B cell (primary cell): Measurements from ENCODE around the gene GPC5. TPM values are rescaled to one million over a fixed set of nuclear protein-coding genes. Genes with fewer than 3 reads are reported as not detected.

Source experiments
- ATAC-seq: fragments of 200-7000 bp; cut with Tn5 transposase; one replicate; pipeline ENCODE4 v1.10.0; 2021; ENCODE audit warnings: low read depth, mild to moderate bottlenecking, moderate number of reproducible peaks, moderate library complexity
- CTCF ChIA-PET: fragments of 350-600 bp; sonication (Branson Sonifier 250); formaldehyde crosslinking; loops from one replicate; lab custom pipeline; 2021; ENCODE audit warnings: antibody characterized with exemption, inconsistent platforms; lab: Charles Lee
- POLR2A ChIA-PET: fragments of 350-600 bp; sonication (Branson Sonifier 250); formaldehyde crosslinking; loops from one replicate; lab custom pipeline; 2021; ENCODE audit warnings: antibody characterized with exemption; lab: Charles Lee
- DNase-seq: peaks from one replicate; pipeline ENCODE4 v3.0.0; 2013
- H2AFZ ChIP-seq: 2 replicates; pipeline ENCODE4 v1.6.1; 2012; ENCODE audit warnings: mild to moderate bottlenecking, low read depth, low read length; ENCODE audit not compliant: insufficient read depth, poor library complexity, severe bottlenecking
- H3K27ac ChIP-seq, 2 donors: 1 replicate in 1 of 2; 2 replicates in 1 of 2; pipeline ENCODE4 v1.5.1; 2012 to 2013; ENCODE audit warnings: low read length in 2 of 2, mild to moderate bottlenecking in 2 of 2, moderate library complexity in 1 of 2
- H3K27me3 ChIP-seq, 4 experiments: fragments of 200-600 bp in 1 of 4; sonication (generic) in 1 of 4; replicated peaks in 1 of 4; 1 replicate in 2 of 4; 2 replicates in 2 of 4; pipeline versions ENCODE4 v1.6.1 to v1.7.0; 2013 to 2016; ENCODE audit warnings: low read length in 3 of 4, mild to moderate bottlenecking in 2 of 4, mixed read lengths in 1 of 4, moderate library complexity in 1 of 4; ENCODE audit not compliant: insufficient read depth in 4 of 4, control insufficient read depth in 3 of 4; ENCODE audit errors: control extremely low read depth in 1 of 4
- H3K36me3 ChIP-seq, 2 experiments: replicated peaks in 1 of 2; 1 replicate in 1 of 2; 2 replicates in 1 of 2; pipeline versions ENCODE4 v1.6.1 to v1.7.1; 2013; ENCODE audit warnings: low read length in 1 of 2; ENCODE audit not compliant: insufficient read depth in 2 of 2, control insufficient read depth in 1 of 2; ENCODE audit errors: control extremely low read depth in 1 of 2, extremely low read depth in 1 of 2
- H3K4me1 ChIP-seq, 2 donors: fragments of 200-600 bp in 1 of 2; sonication (generic) in 1 of 2; 1 replicate in 1 of 2; 2 replicates in 1 of 2; pipeline versions ENCODE4 v1.5.1 to v1.6.1; 2013 to 2017; ENCODE audit warnings: low read length in 2 of 2; ENCODE audit not compliant: control insufficient read depth in 2 of 2, insufficient read depth in 2 of 2
- H3K4me2 ChIP-seq: replicated peaks from 2 replicates; pipeline ENCODE3; 2012; ENCODE audit warnings: mild to moderate bottlenecking, low read depth, low read length; ENCODE audit not compliant: poor library complexity, severe bottlenecking
- H3K4me3 ChIP-seq, 5 experiments: fragments of 200-600 bp in 1 of 5; sonication (generic) in 1 of 5; 1 replicate in 3 of 5; 2 replicates in 2 of 5; pipeline versions ENCODE4 v1.5.1 to v1.7.0; 2011 to 2016; ENCODE audit warnings: low read length in 4 of 5, mild to moderate bottlenecking in 4 of 5, low read depth in 2 of 5, control low read depth in 1 of 5, moderate library complexity in 1 of 5; ENCODE audit not compliant: insufficient read depth in 1 of 5; ENCODE audit errors: control extremely low read depth in 1 of 5, extremely low read depth in 1 of 5
- H3K79me2 ChIP-seq: fragments of 200-600 bp; sonication (generic); one replicate; pipeline ENCODE4 v1.6.0; 2016; ENCODE audit warnings: low read length; ENCODE audit not compliant: control insufficient read depth, insufficient read depth
- H3K9ac ChIP-seq: fragments of 200-600 bp; sonication (generic); 2 replicates; pipeline ENCODE4 v1.6.1; 2017; ENCODE audit warnings: mild to moderate bottlenecking, low read length, moderate library complexity
- H3K9me3 ChIP-seq, 3 donors: one replicate each; pipeline versions ENCODE4 v1.6.1 to v1.7.1; 2013; ENCODE audit warnings: low read length in 2 of 3; ENCODE audit not compliant: control insufficient read depth in 2 of 3, insufficient read depth in 1 of 3; ENCODE audit errors: control extremely low read depth in 1 of 3
- H4K20me1 ChIP-seq: 2 replicates; pipeline ENCODE4 v1.6.0; 2012; ENCODE audit warnings: mild to moderate bottlenecking, low read length; ENCODE audit not compliant: insufficient read depth, control insufficient read depth, poor library complexity, severe bottlenecking
- H3K27ac Mint-ChIP-seq: one replicate; pipeline ENCODE4 v1.8.0; 2021; ENCODE audit warnings: mixed read lengths
- H3K27me3 Mint-ChIP-seq: one replicate; pipeline ENCODE4 v1.8.0; 2021; ENCODE audit warnings: mixed read lengths
- H3K4me1 Mint-ChIP-seq: one replicate; pipeline ENCODE4 v1.8.0; 2021; ENCODE audit warnings: mixed read lengths
- H3K4me3 Mint-ChIP-seq: one replicate; pipeline ENCODE4 v1.8.0; 2021; ENCODE audit warnings: mixed read lengths
- H3K9me3 Mint-ChIP-seq: one replicate; pipeline ENCODE4 v1.8.0; 2022; ENCODE audit warnings: mixed read lengths; ENCODE audit not compliant: insufficient read depth
- EZH2 ChIP-seq: IDR thresholded peaks from 2 replicates; pipeline ENCODE4 v1.6.1; 2012; ENCODE audit warnings: borderline replicate concordance, low read depth, mild to moderate bottlenecking, moderate library complexity, low read length; ENCODE audit not compliant: insufficient read depth, poor library complexity, severe bottlenecking
- WGBS: methylation state at CpG from one replicate; pipeline ENCODE4 v1.1.5; 2013; ENCODE audit warnings: missing lambda C conversion rate; ENCODE audit not compliant: insufficient coverage; 5-methylcytosine and 5-hydroxymethylcytosine counted together
- intact Hi-C: fragments of 100-400 bp; cut with micrococcal nuclease; formaldehyde crosslinking; loops from one replicate; pipeline ENCODE4 v1.10.0; 2022
- polyA plus RNA-seq: library from polyadenylated mRNA; depleted of rRNA; stranded (reverse); fragments of >200 nt; gene quantifications from 2 replicates; pipeline ENCODE4 v1.2.3, GENCODE V29; 2012
- total RNA-seq, 2 donors: library from RNA; stranded (reverse); fragments of 120-200 nt in 1 of 2; gene quantifications; 1 replicate in 1 of 2; 2 replicates in 1 of 2; pipeline versions ENCODE4 v1.2.3 to v1.2.4, GENCODE V29; 2013 to 2022
- TF ChIP-seq, protein P1 (sequence below): fragments of 200-600 bp; IDR thresholded peaks from one replicate; pipeline ENCODE4 v1.8.0; 2022; ENCODE audit warnings: antibody characterized with exemption, mild to moderate bottlenecking

Gene GPC5
- total and polyA plus RNA-seq, 2 donors (not counting 1 experiment from before 2014, with no cell fraction given): 0.15 to 0.30 TPM

DNA sequence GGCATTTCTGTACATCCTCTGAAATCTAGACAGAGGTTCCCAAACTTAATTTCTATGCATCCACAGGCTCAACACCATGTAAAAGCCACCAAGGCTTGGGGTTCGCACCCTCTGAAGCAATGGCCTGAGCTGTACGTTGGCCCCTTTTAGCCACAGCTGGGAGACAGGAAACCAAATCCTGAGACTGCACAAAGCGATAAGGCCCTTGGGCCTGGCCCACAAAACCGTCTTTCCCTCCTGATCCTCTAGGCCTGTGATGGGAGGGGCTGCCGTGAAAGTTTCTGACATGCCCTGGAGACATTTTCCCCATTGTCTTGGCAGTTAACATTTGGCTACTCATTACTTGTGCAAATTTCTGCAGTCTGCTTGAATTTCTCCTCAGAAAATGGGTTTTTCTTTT, 766.4 kb downstream of the GPC5 start:
- Histone ChIP-seq H3K4me3 (no peak overlapping the region), H3K4me1 (no peaks in the 10 kb centered on the region), H3K36me3 (no peaks in the 10 kb centered on the region), H3K27me3 (no peaks in the 10 kb centered on the region), H3K79me2 (no peaks in the 10 kb centered on the region), H2AFZ (no peak overlapping the region), H3K4me2 (no peak overlapping the region), H3K9me3 (peaks cover 0 to 8% (median 0%) of the 10 kb centered on the region in 3 donors), H3K9ac (no peak overlapping the region), H3K27ac (no peak overlapping the region), H4K20me1 (no peaks in the 10 kb centered on the region)
- no peak for ATAC-seq
- ChIA-PET POLR2A (no interaction called here), CTCF (no interaction called here)
- H3K27ac Mint-ChIP-seq: no peak overlapping the region
- DNase-seq: no peak
- no peaks in the 10 kb centered on the region for H3K4me1 Mint-ChIP-seq
- no peak for TF ChIP-seq EZH2
- TF ChIP-seq, protein P1, sequence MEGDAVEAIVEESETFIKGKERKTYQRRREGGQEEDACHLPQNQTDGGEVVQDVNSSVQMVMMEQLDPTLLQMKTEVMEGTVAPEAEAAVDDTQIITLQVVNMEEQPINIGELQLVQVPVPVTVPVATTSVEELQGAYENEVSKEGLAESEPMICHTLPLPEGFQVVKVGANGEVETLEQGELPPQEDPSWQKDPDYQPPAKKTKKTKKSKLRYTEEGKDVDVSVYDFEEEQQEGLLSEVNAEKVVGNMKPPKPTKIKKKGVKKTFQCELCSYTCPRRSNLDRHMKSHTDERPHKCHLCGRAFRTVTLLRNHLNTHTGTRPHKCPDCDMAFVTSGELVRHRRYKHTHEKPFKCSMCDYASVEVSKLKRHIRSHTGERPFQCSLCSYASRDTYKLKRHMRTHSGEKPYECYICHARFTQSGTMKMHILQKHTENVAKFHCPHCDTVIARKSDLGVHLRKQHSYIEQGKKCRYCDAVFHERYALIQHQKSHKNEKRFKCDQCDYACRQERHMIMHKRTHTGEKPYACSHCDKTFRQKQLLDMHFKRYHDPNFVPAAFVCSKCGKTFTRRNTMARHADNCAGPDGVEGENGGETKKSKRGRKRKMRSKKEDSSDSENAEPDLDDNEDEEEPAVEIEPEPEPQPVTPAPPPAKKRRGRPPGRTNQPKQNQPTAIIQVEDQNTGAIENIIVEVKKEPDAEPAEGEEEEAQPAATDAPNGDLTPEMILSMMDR: no peak
- intact Hi-C loops: no loop called here
- H3K9me3 Mint-ChIP-seq: peaks cover 6% of the 10 kb centered on the region
- H3K4me3 Mint-ChIP-seq: no peak overlapping the region
- H3K27me3 Mint-ChIP-seq: no peaks in the 10 kb centered on the region
- WGBS: 88% methylated on average over 3 of the region's 5 CpGs

DNA sequence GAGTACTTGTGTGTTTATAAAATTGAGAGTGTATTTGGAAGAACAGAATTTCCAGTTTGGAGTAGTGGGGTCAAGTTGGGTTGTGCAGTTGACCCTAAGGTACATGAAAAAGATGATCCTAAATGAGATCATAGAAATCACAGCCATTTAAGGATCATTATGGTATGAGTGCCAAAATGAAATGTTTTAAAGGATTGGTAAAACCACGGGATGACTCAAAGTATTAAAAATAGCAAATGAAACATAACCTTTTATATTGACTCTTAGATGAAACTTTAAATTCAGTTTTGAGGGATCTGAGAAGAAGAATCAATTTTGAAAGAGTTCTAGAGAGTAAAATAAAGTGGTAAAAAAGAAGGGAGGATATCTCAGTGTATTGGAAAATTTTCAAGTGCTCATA, 773.8 kb downstream of the GPC5 start:
- no peak overlapping the region for H3K4me3 ChIP-seq
- no peaks in the 10 kb centered on the region for H3K79me2 ChIP-seq
- no peak overlapping the region for H3K4me2 ChIP-seq
- ATAC-seq (no peak), DNase-seq (no peak)
- H4K20me1 ChIP-seq: no peaks in the 10 kb centered on the region
- WGBS: no CpG with 5 or more reads among the region's 1 CpG
- H3K9ac ChIP-seq: no peak overlapping the region
- H3K4me3 Mint-ChIP-seq: no peak overlapping the region
- H3K9me3 ChIP-seq: no peaks in the 10 kb centered on the region
- intact Hi-C loops: no loop called here
- POLR2A ChIA-PET: no interaction called here
- no peaks in the 10 kb centered on the region for H3K4me1 Mint-ChIP-seq
- H3K4me1 ChIP-seq: no peaks in the 10 kb centered on the region
- no peaks in the 10 kb centered on the region for H3K27me3 ChIP-seq
- no peaks in the 10 kb centered on the region for H3K36me3 ChIP-seq
- CTCF ChIA-PET: no interaction called here
- H3K27ac ChIP-seq: no peak overlapping the region
- no peaks in the 10 kb centered on the region for H3K9me3 Mint-ChIP-seq
- TF ChIP-seq, protein P1: no peak
- no peak for TF ChIP-seq EZH2
- H3K27me3 Mint-ChIP-seq: no peaks in the 10 kb centered on the region
- H2AFZ ChIP-seq: no peak overlapping the region
- H3K27ac Mint-ChIP-seq: no peak overlapping the region
